ENCODE data around the gene AP4B1. TPM values are rescaled to one million over a fixed set of nuclear protein-coding genes. Genes with fewer than 3 reads are reported as not detected.

Gene AP4B1
- total and polyA plus RNA-seq, 2 of the 13 experiments (the other 11 are each of a cell fraction or from before 2014, with no cell fraction given), result 8.5 to 12.0 TPM

- Histone ChIP-seq H3K9me3 (ENCODE audit: low read length) (no peaks in the 10 kb centered on the region), H3K27ac (ENCODE audit: extremely low read length, insufficient read depth, low read length) (no peak overlapping the region), H3K4me2 (ENCODE audit: low read depth, low read length) (no peak overlapping the region), H3K9ac (ENCODE audit: insufficient read depth, low read depth, low read length) (no peak overlapping the region), H3K27me3 (ENCODE audit: control insufficient read depth in 1 of 2, insufficient read depth in 2 of 2, low read length in 2 of 2) (no peaks in the 10 kb centered on the region), H3K4me3 (replicated peaks in 1 of 3; ENCODE audit: insufficient read depth in 1 of 3, low read depth in 2 of 3, low read length in 3 of 3) (no peak overlapping the region), H3K79me2 (ENCODE audit: insufficient read depth, low read length) (peaks cover 76% of the 10 kb centered on the region), H3K36me3 (replicated peaks in 1 of 2; ENCODE audit: control insufficient read depth in 1 of 2, insufficient read depth in 2 of 2, low read length in 2 of 2) (peaks cover 9 to 24% of the 10 kb centered on the region in 2 experiments; a peak in 4 of 5 replicates), H4K20me1 (ENCODE audit: insufficient read depth, low read length) (0 out of 2 replicates have a peak, but pooled peaks cover 7% of the 10 kb centered on the region), H3K4me1 (ENCODE audit: insufficient read depth, low read length) (peaks cover 50% of the 10 kb centered on the region), H2AFZ (ENCODE audit: low read length) (no peak overlapping the region)
- intact Hi-C loops (cut with micrococcal nuclease; ENCODE audit: unreplicated experiment) (no loop called here), in situ Hi-C loops (cut with HindIII; ENCODE audit: extremely low pct_ligation_motif_present, low pct_unique_long_range_greater_than_20kb) (no loop called here)
- DNase-seq (ENCODE audit: low spot score), result no peak
- ATAC-seq, result no peak
- BruUV-seq (replicated peaks), result no TSS peak
- ChIA-PET CTCF (ENCODE audit: low intra/inter-chr PET ratio, low total read pairs) (no interaction called here), POLR2A (no interaction called here)
- TF ChIP-seq ZNF503 (CRISPR knock-in tag; IDR thresholded peaks at IDR 0.05) (no peak), ZNF251 (CRISPR knock-in tag; IDR thresholded peaks at IDR 0.05) (no peak), USF2 (IDR thresholded peaks at IDR 0.05; ENCODE audit: low read depth, low read length) (no peak), USF2 (CRISPR knock-in tag; IDR thresholded peaks at IDR 0.05; ENCODE audit: borderline replicate concordance) (no peak), MAFF (IDR thresholded peaks at IDR 0.05; ENCODE audit: low read depth, low read length) (0 out of 2 replicates have a peak, but pooled peaks have one; percentile 21), TAF1 (CRISPR knock-in tag; IDR thresholded peaks at IDR 0.05) (no peak), MAFK (conservative IDR thresholded peaks at IDR 0.05 in 1 of 2, IDR thresholded peaks at IDR 0.05 in 1 of 2; ENCODE audit: low read length in 2 of 2) (peak; percentile 28 to 39; a peak in 2 of 4 replicates), ZNF407 (CRISPR knock-in tag; IDR thresholded peaks at IDR 0.05; ENCODE audit: not compliant biosample characterization) (no peak)
- FAIRE-seq, result no peak
Measured at GRCh38 chr1:113942527-113942926, 37.9 kb upstream of the AP4B1 start.

All from HepG2 (cell line).